ENCODE data around the gene CCDC110. TPM values are rescaled to one million over a fixed set of nuclear protein-coding genes. Genes with fewer than 3 reads are reported as not detected.

CCDC110 gene
- total RNA-seq, 1 experiment from 2014 or later, result 2.1 TPM

DNA sequence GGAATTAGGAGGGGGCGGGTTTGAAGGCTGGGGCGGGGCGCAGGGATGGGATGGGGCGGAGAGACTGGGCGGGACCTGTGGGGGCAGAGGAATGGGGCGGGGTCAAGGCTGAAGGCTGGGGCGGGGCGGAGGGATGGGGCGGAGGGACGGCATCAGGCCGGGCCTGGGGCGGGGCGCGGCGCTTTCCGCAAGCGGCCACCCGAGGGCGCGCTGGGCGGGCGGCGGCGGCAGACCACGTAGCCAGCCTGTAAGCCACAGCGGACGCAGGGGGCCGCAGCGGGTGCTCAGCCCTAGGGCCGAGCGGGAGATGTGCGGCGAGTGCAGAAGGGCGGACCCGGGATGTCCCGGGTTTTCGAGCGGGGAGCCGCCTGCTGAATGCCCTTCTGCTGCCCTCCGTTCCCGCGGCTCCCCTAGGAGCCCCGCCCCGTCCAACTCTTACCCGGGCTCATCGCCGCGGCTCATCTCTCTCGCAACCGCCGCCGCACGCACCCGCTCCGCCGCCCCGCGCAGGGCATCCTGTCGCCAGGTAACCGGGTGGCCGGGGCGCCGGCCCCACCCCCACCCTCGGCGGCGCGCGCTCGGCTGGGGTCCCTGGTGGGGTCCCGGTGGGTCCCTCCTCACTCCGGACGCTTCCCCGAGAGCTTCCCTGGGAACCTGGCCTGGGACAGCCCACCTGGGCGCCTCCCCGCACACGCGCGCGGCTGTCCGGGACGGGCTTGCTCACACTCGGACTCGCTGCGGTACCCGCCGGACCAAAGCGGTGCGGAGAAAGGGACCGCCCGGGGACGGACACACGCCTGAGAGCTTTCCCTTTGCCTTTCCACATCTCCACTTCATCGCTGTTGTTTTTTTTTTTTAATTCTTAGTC is at the start of gene CCDC110 (continued):
- TF ChIP-seq, protein P1, sequence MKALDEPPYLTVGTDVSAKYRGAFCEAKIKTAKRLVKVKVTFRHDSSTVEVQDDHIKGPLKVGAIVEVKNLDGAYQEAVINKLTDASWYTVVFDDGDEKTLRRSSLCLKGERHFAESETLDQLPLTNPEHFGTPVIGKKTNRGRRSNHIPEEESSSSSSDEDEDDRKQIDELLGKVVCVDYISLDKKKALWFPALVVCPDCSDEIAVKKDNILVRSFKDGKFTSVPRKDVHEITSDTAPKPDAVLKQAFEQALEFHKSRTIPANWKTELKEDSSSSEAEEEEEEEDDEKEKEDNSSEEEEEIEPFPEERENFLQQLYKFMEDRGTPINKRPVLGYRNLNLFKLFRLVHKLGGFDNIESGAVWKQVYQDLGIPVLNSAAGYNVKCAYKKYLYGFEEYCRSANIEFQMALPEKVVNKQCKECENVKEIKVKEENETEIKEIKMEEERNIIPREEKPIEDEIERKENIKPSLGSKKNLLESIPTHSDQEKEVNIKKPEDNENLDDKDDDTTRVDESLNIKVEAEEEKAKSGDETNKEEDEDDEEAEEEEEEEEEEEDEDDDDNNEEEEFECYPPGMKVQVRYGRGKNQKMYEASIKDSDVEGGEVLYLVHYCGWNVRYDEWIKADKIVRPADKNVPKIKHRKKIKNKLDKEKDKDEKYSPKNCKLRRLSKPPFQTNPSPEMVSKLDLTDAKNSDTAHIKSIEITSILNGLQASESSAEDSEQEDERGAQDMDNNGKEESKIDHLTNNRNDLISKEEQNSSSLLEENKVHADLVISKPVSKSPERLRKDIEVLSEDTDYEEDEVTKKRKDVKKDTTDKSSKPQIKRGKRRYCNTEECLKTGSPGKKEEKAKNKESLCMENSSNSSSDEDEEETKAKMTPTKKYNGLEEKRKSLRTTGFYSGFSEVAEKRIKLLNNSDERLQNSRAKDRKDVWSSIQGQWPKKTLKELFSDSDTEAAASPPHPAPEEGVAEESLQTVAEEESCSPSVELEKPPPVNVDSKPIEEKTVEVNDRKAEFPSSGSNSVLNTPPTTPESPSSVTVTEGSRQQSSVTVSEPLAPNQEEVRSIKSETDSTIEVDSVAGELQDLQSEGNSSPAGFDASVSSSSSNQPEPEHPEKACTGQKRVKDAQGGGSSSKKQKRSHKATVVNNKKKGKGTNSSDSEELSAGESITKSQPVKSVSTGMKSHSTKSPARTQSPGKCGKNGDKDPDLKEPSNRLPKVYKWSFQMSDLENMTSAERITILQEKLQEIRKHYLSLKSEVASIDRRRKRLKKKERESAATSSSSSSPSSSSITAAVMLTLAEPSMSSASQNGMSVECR (CRISPR knock-in tag; IDR thresholded peaks at IDR 0.05; ENCODE audit: borderline replicate concordance), result no peak
- TF ChIP-seq FOXP1 (CRISPR knock-in tag; IDR thresholded peaks at IDR 0.05; ENCODE audit: borderline replicate concordance), result 0 out of 2 replicates have a peak, but pooled peaks have one; percentile 38
- no peak for TF ChIP-seq ZNF263 (CRISPR knock-in tag; IDR thresholded peaks at IDR 0.05; ENCODE audit: low read depth)
- TF ChIP-seq, protein P2, sequence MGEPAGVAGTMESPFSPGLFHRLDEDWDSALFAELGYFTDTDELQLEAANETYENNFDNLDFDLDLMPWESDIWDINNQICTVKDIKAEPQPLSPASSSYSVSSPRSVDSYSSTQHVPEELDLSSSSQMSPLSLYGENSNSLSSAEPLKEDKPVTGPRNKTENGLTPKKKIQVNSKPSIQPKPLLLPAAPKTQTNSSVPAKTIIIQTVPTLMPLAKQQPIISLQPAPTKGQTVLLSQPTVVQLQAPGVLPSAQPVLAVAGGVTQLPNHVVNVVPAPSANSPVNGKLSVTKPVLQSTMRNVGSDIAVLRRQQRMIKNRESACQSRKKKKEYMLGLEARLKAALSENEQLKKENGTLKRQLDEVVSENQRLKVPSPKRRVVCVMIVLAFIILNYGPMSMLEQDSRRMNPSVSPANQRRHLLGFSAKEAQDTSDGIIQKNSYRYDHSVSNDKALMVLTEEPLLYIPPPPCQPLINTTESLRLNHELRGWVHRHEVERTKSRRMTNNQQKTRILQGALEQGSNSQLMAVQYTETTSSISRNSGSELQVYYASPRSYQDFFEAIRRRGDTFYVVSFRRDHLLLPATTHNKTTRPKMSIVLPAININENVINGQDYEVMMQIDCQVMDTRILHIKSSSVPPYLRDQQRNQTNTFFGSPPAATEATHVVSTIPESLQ (CRISPR knock-in tag; IDR thresholded peaks at IDR 0.05), result no peak
- no peak for TF ChIP-seq PRRX2 (CRISPR knock-in tag; IDR thresholded peaks at IDR 0.05)
- TF ChIP-seq, protein P3, sequence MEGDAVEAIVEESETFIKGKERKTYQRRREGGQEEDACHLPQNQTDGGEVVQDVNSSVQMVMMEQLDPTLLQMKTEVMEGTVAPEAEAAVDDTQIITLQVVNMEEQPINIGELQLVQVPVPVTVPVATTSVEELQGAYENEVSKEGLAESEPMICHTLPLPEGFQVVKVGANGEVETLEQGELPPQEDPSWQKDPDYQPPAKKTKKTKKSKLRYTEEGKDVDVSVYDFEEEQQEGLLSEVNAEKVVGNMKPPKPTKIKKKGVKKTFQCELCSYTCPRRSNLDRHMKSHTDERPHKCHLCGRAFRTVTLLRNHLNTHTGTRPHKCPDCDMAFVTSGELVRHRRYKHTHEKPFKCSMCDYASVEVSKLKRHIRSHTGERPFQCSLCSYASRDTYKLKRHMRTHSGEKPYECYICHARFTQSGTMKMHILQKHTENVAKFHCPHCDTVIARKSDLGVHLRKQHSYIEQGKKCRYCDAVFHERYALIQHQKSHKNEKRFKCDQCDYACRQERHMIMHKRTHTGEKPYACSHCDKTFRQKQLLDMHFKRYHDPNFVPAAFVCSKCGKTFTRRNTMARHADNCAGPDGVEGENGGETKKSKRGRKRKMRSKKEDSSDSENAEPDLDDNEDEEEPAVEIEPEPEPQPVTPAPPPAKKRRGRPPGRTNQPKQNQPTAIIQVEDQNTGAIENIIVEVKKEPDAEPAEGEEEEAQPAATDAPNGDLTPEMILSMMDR (IDR thresholded peaks at IDR 0.05), result peak; percentile 51
- TF ChIP-seq, protein P4, sequence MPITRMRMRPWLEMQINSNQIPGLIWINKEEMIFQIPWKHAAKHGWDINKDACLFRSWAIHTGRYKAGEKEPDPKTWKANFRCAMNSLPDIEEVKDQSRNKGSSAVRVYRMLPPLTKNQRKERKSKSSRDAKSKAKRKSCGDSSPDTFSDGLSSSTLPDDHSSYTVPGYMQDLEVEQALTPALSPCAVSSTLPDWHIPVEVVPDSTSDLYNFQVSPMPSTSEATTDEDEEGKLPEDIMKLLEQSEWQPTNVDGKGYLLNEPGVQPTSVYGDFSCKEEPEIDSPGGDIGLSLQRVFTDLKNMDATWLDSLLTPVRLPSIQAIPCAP (CRISPR knock-in tag; IDR thresholded peaks at IDR 0.05), result no peak
- TF ChIP-seq ETV6 (CRISPR knock-in tag; IDR thresholded peaks at IDR 0.05), result no peak
- TF ChIP-seq SMAD3 (CRISPR knock-in tag; IDR thresholded peaks at IDR 0.05; ENCODE audit: borderline replicate concordance), result no peak
- TF ChIP-seq, protein P5, sequence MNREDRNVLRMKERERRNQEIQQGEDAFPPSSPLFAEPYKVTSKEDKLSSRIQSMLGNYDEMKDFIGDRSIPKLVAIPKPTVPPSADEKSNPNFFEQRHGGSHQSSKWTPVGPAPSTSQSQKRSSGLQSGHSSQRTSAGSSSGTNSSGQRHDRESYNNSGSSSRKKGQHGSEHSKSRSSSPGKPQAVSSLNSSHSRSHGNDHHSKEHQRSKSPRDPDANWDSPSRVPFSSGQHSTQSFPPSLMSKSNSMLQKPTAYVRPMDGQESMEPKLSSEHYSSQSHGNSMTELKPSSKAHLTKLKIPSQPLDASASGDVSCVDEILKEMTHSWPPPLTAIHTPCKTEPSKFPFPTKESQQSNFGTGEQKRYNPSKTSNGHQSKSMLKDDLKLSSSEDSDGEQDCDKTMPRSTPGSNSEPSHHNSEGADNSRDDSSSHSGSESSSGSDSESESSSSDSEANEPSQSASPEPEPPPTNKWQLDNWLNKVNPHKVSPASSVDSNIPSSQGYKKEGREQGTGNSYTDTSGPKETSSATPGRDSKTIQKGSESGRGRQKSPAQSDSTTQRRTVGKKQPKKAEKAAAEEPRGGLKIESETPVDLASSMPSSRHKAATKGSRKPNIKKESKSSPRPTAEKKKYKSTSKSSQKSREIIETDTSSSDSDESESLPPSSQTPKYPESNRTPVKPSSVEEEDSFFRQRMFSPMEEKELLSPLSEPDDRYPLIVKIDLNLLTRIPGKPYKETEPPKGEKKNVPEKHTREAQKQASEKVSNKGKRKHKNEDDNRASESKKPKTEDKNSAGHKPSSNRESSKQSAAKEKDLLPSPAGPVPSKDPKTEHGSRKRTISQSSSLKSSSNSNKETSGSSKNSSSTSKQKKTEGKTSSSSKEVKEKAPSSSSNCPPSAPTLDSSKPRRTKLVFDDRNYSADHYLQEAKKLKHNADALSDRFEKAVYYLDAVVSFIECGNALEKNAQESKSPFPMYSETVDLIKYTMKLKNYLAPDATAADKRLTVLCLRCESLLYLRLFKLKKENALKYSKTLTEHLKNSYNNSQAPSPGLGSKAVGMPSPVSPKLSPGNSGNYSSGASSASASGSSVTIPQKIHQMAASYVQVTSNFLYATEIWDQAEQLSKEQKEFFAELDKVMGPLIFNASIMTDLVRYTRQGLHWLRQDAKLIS (CRISPR knock-in tag; IDR thresholded peaks at IDR 0.05; ENCODE audit: borderline replicate concordance), result no peak
- no peak for TF ChIP-seq FOXK1 (CRISPR knock-in tag; IDR thresholded peaks at IDR 0.05)
- TF ChIP-seq, protein P6, sequence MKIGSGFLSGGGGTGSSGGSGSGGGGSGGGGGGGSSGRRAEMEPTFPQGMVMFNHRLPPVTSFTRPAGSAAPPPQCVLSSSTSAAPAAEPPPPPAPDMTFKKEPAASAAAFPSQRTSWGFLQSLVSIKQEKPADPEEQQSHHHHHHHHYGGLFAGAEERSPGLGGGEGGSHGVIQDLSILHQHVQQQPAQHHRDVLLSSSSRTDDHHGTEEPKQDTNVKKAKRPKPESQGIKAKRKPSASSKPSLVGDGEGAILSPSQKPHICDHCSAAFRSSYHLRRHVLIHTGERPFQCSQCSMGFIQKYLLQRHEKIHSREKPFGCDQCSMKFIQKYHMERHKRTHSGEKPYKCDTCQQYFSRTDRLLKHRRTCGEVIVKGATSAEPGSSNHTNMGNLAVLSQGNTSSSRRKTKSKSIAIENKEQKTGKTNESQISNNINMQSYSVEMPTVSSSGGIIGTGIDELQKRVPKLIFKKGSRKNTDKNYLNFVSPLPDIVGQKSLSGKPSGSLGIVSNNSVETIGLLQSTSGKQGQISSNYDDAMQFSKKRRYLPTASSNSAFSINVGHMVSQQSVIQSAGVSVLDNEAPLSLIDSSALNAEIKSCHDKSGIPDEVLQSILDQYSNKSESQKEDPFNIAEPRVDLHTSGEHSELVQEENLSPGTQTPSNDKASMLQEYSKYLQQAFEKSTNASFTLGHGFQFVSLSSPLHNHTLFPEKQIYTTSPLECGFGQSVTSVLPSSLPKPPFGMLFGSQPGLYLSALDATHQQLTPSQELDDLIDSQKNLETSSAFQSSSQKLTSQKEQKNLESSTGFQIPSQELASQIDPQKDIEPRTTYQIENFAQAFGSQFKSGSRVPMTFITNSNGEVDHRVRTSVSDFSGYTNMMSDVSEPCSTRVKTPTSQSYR (CRISPR knock-in tag; IDR thresholded peaks at IDR 0.05), result no peak
- TF ChIP-seq, protein P7, sequence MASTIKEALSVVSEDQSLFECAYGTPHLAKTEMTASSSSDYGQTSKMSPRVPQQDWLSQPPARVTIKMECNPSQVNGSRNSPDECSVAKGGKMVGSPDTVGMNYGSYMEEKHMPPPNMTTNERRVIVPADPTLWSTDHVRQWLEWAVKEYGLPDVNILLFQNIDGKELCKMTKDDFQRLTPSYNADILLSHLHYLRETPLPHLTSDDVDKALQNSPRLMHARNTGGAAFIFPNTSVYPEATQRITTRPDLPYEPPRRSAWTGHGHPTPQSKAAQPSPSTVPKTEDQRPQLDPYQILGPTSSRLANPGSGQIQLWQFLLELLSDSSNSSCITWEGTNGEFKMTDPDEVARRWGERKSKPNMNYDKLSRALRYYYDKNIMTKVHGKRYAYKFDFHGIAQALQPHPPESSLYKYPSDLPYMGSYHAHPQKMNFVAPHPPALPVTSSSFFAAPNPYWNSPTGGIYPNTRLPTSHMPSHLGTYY (CRISPR knock-in tag; IDR thresholded peaks at IDR 0.05), result no peak
- TF ChIP-seq, protein P8, sequence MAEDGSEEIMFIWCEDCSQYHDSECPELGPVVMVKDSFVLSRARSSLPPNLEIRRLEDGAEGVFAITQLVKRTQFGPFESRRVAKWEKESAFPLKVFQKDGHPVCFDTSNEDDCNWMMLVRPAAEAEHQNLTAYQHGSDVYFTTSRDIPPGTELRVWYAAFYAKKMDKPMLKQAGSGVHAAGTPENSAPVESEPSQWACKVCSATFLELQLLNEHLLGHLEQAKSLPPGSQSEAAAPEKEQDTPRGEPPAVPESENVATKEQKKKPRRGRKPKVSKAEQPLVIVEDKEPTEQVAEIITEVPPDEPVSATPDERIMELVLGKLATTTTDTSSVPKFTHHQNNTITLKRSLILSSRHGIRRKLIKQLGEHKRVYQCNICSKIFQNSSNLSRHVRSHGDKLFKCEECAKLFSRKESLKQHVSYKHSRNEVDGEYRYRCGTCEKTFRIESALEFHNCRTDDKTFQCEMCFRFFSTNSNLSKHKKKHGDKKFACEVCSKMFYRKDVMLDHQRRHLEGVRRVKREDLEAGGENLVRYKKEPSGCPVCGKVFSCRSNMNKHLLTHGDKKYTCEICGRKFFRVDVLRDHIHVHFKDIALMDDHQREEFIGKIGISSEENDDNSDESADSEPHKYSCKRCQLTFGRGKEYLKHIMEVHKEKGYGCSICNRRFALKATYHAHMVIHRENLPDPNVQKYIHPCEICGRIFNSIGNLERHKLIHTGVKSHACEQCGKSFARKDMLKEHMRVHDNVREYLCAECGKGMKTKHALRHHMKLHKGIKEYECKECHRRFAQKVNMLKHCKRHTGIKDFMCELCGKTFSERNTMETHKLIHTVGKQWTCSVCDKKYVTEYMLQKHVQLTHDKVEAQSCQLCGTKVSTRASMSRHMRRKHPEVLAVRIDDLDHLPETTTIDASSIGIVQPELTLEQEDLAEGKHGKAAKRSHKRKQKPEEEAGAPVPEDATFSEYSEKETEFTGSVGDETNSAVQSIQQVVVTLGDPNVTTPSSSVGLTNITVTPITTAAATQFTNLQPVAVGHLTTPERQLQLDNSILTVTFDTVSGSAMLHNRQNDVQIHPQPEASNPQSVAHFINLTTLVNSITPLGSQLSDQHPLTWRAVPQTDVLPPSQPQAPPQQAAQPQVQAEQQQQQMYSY (CRISPR knock-in tag; IDR thresholded peaks at IDR 0.05), result no peak
- no peak for TF ChIP-seq TEAD1 (CRISPR knock-in tag; IDR thresholded peaks at IDR 0.05)
- no peak for TF ChIP-seq KAT7 (CRISPR knock-in tag; IDR thresholded peaks at IDR 0.05; ENCODE audit: borderline replicate concordance)
